SIG-M5 treated with dmso at 0.1 percent for 504 hours (cell line): ENCODE measurements around the gene YWHAH.

Source experiments
- DNase-seq: peaks from one replicate; lab custom pipeline; 2025; ENCODE audit not compliant: unreplicated experiment; lab: John Stamatoyannopoulos, UW

The YWHAH gene

DNA sequence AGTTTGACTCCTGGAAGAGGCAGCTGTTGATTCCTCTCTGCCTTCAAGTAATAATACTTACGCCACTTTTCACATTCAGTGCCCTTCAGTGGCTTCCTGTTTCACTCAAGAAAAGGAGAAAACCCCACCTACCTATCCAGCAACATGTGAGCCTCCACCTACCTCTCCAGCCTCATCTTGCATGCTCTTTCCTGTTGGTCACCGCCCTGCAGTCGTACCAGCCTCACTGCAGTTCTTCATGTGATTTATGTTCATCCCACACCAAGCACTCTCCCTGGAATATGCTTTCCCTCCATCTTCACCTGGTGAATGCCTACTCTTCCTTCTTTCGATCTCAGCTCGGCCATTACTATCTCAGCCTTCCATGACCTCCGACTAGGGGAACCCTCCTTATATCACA, 21.8 kb upstream of the YWHAH start:
- no peak for DNase-seq

GRCh38 chr22:31923136-31923535, 21.2 kb upstream of the YWHAH start:
- DNase-seq, result peak; percentile 56

GRCh38 chr22:31923747-31924146, 20.6 kb upstream of the YWHAH start:
- no peak for DNase-seq

GRCh38 chr22:31925056-31925455, 19.3 kb upstream of the YWHAH start:
- DNase-seq, result no peak

DNA sequence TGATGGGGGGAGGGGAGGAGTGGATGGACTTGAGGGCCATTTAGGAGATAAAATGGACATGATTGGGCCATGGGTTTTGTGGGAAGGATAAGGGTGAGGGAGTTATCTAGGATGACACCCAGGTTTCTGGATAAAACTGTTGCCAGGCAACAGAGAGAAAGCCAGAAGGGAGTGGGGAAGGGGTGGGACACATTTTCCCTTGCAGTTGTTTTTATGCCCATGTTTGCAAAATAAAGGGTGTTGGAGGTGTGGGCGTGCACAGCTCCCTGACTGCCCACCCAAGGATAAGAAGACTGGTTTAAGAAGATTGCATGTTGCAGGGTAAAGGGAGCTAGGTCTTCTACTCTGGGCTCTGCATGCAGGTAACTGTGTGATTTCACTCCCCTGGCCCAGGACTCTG, 18.3 kb upstream of the YWHAH start:
- no peak for DNase-seq

- DNase-seq, result no peak
These were observed 17.4 kb upstream of the YWHAH start for GRCh38 chr22:31926969-31927368.

GRCh38 chr22:31927562-31927961, 16.8 kb upstream of the YWHAH start:
- DNase-seq, result no peak

- DNase-seq, result no peak
These were observed 15.0 kb upstream of the YWHAH start for GRCh38 chr22:31929167-31929930.

- DNase-seq, result no peak
These were observed 11.5 kb upstream of the YWHAH start for GRCh38 chr22:31932863-31933262.

DNA sequence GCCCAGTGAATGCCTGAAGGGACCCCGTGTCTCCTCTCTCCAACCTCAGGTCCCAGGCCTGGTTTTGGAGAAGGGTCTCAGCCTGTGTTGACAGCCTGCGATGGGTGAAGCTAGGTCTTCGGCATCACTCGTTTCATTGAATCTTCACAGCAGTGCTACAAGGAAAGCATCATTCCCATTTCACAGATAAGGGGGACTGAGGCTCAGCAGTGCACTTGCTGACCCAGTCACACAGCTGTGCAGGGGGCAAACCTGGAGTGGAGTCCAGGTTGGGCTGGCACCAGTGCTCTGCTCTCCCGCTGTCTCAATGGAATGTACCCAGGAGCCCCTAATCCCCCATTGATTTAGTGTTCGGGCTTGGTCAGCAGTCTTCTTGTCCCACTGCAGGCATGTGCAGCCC, 10.9 kb upstream of the YWHAH start:
- DNase-seq, result no peak

- DNase-seq, result no peak
These were observed 10.4 kb upstream of the YWHAH start for GRCh38 chr22:31933816-31934482.

- no peak for DNase-seq
These were observed 8.2 kb upstream of the YWHAH start for GRCh38 chr22:31935961-31936635.

- DNase-seq, result no peak
These were observed 7.0 kb upstream of the YWHAH start for GRCh38 chr22:31937341-31937740.

- DNase-seq, result no peak
These were observed 6.0 kb upstream of the YWHAH start for GRCh38 chr22:31938296-31938695.

DNA sequence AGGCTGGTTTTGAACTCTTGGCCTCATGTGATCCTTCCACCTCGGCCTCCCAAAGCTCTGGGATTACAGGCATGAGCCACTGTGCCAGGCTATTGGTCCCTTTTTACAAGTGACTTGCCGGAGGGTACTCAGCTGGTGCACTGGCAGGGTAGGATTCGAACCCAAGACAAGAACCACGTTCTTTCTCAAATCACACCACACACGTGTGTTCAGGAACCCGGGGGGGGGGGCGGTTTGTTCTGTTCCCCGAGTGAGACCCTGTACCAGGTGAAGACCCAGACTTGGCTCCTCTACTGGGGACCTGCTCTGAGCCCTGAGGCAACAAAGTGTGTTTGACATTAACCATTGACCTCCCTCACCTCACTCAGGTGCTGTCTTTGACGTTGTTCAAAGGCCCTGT, 3.8 kb upstream of the YWHAH start:
- no peak for DNase-seq

- DNase-seq, result no peak
These were observed 2.2 kb upstream of the YWHAH start for GRCh38 chr22:31942091-31942490.

- no peak for DNase-seq
These were observed 943 bp upstream of the YWHAH start for GRCh38 chr22:31943206-31943977.

GRCh38 chr22:31944700-31945442, 536 bp downstream of the YWHAH start:
- no peak for DNase-seq

DNA sequence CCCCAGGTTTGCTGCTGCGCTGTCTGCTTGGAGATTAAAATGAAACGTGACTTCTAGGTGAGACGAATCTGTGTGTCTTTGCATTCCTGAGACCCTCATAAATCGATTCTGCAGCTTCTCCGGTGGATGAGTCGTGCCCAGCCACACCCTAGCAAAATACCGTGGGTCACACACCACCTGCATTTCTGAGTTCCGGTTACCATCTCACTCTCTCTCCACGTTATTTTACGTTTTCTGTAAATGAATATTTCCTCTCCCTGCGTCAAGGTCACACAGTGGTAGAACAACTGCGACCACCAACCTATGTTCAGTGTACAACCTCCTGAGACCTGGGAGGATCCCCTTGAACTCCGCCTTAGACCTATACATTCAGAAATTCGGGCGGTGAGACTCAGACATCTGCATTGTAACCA, 1.1 kb downstream of the YWHAH start:
- DNase-seq, result no peak

DNA sequence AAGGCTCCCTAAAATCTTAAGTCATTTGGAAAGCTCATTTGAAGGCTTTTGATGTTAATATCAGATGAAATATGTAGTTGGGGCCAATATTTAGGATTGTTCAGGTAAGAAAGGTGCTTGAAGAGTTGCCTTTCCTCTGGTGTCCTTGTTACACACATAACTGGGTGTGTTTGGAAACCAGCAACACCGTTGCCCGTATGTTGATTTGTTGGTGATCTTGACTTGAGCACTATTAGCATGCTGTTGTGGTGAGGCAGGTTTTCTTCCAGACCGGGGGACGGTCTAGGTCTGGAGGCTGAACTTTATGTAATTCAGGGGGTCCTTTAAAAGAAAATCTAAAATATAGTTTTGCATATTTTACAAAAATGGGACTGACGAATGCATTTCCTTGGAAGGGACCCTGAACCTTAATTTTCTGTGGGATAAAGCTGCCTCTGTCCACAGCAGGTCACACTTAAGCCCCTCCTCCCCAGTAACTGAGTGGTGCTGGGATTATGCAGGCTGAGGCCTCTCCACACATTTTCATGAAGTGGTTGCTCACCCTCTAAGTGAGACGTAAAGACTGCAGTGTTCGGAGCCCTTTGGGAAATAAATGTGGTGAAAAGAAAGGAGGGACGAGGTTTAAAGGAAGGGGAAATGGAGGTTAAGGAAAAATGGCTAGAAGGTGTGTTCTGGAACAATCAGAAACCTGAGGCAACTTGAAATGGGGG, 1.8 kb downstream of the YWHAH start:
- peak; percentile 31 for DNase-seq
